B cell (primary cell): ENCODE data around the gene ST13. TPM values are rescaled to one million over a fixed set of nuclear protein-coding genes. Genes with fewer than 3 reads are reported as not detected.

ENCODE experiments used
- ATAC-seq: fragments of 200-7000 bp; cut with Tn5 transposase; one replicate; pipeline ENCODE4 v1.10.0; 2021; ENCODE audit warnings: low read depth, mild to moderate bottlenecking, moderate number of reproducible peaks, moderate library complexity
- CTCF ChIA-PET: fragments of 350-600 bp; sonication (Branson Sonifier 250); formaldehyde crosslinking; loops from one replicate; lab custom pipeline; 2021; ENCODE audit warnings: antibody characterized with exemption, inconsistent platforms; lab: Charles Lee
- POLR2A ChIA-PET: fragments of 350-600 bp; sonication (Branson Sonifier 250); formaldehyde crosslinking; loops from one replicate; lab custom pipeline; 2021; ENCODE audit warnings: antibody characterized with exemption; lab: Charles Lee
- DNase-seq: peaks from one replicate; pipeline ENCODE4 v3.0.0; 2013
- H2AFZ ChIP-seq: 2 replicates; pipeline ENCODE4 v1.6.1; 2012; ENCODE audit warnings: mild to moderate bottlenecking, low read depth, low read length; ENCODE audit not compliant: insufficient read depth, poor library complexity, severe bottlenecking
- H3K27ac ChIP-seq, 2 donors: 1 replicate in 1 of 2; 2 replicates in 1 of 2; pipeline ENCODE4 v1.5.1; 2012 to 2013; ENCODE audit warnings: low read length in 2 of 2, mild to moderate bottlenecking in 2 of 2, moderate library complexity in 1 of 2
- H3K27me3 ChIP-seq, 4 experiments: fragments of 200-600 bp in 1 of 4; sonication (generic) in 1 of 4; replicated peaks in 1 of 4; 1 replicate in 2 of 4; 2 replicates in 2 of 4; pipeline versions ENCODE4 v1.6.1 to v1.7.0; 2013 to 2016; ENCODE audit warnings: low read length in 3 of 4, mild to moderate bottlenecking in 2 of 4, mixed read lengths in 1 of 4, moderate library complexity in 1 of 4; ENCODE audit not compliant: insufficient read depth in 4 of 4, control insufficient read depth in 3 of 4; ENCODE audit errors: control extremely low read depth in 1 of 4
- H3K36me3 ChIP-seq, 2 experiments: replicated peaks in 1 of 2; 1 replicate in 1 of 2; 2 replicates in 1 of 2; pipeline versions ENCODE4 v1.6.1 to v1.7.1; 2013; ENCODE audit warnings: low read length in 1 of 2; ENCODE audit not compliant: insufficient read depth in 2 of 2, control insufficient read depth in 1 of 2; ENCODE audit errors: control extremely low read depth in 1 of 2, extremely low read depth in 1 of 2
- H3K4me1 ChIP-seq, 2 donors: fragments of 200-600 bp in 1 of 2; sonication (generic) in 1 of 2; 1 replicate in 1 of 2; 2 replicates in 1 of 2; pipeline versions ENCODE4 v1.5.1 to v1.6.1; 2013 to 2017; ENCODE audit warnings: low read length in 2 of 2; ENCODE audit not compliant: control insufficient read depth in 2 of 2, insufficient read depth in 2 of 2
- H3K4me2 ChIP-seq: replicated peaks from 2 replicates; pipeline ENCODE3; 2012; ENCODE audit warnings: mild to moderate bottlenecking, low read depth, low read length; ENCODE audit not compliant: poor library complexity, severe bottlenecking
- H3K4me3 ChIP-seq, 5 experiments: fragments of 200-600 bp in 1 of 5; sonication (generic) in 1 of 5; 1 replicate in 3 of 5; 2 replicates in 2 of 5; pipeline versions ENCODE4 v1.5.1 to v1.7.0; 2011 to 2016; ENCODE audit warnings: low read length in 4 of 5, mild to moderate bottlenecking in 4 of 5, low read depth in 2 of 5, control low read depth in 1 of 5, moderate library complexity in 1 of 5; ENCODE audit not compliant: insufficient read depth in 1 of 5; ENCODE audit errors: control extremely low read depth in 1 of 5, extremely low read depth in 1 of 5
- H3K79me2 ChIP-seq: fragments of 200-600 bp; sonication (generic); one replicate; pipeline ENCODE4 v1.6.0; 2016; ENCODE audit warnings: low read length; ENCODE audit not compliant: control insufficient read depth, insufficient read depth
- H3K9ac ChIP-seq: fragments of 200-600 bp; sonication (generic); 2 replicates; pipeline ENCODE4 v1.6.1; 2017; ENCODE audit warnings: mild to moderate bottlenecking, low read length, moderate library complexity
- H3K9me3 ChIP-seq, 3 donors: one replicate each; pipeline versions ENCODE4 v1.6.1 to v1.7.1; 2013; ENCODE audit warnings: low read length in 2 of 3; ENCODE audit not compliant: control insufficient read depth in 2 of 3, insufficient read depth in 1 of 3; ENCODE audit errors: control extremely low read depth in 1 of 3
- H4K20me1 ChIP-seq: 2 replicates; pipeline ENCODE4 v1.6.0; 2012; ENCODE audit warnings: mild to moderate bottlenecking, low read length; ENCODE audit not compliant: insufficient read depth, control insufficient read depth, poor library complexity, severe bottlenecking
- H3K27ac Mint-ChIP-seq: one replicate; pipeline ENCODE4 v1.8.0; 2021; ENCODE audit warnings: mixed read lengths
- H3K27me3 Mint-ChIP-seq: one replicate; pipeline ENCODE4 v1.8.0; 2021; ENCODE audit warnings: mixed read lengths
- H3K4me1 Mint-ChIP-seq: one replicate; pipeline ENCODE4 v1.8.0; 2021; ENCODE audit warnings: mixed read lengths
- H3K4me3 Mint-ChIP-seq: one replicate; pipeline ENCODE4 v1.8.0; 2021; ENCODE audit warnings: mixed read lengths
- H3K9me3 Mint-ChIP-seq: one replicate; pipeline ENCODE4 v1.8.0; 2022; ENCODE audit warnings: mixed read lengths; ENCODE audit not compliant: insufficient read depth
- CTCF ChIP-seq: fragments of 200-600 bp; IDR thresholded peaks from one replicate; pipeline ENCODE4 v1.8.0; 2022; ENCODE audit warnings: antibody characterized with exemption, mild to moderate bottlenecking
- EZH2 ChIP-seq: IDR thresholded peaks from 2 replicates; pipeline ENCODE4 v1.6.1; 2012; ENCODE audit warnings: borderline replicate concordance, low read depth, mild to moderate bottlenecking, moderate library complexity, low read length; ENCODE audit not compliant: insufficient read depth, poor library complexity, severe bottlenecking
- WGBS: methylation state at CpG from one replicate; pipeline ENCODE4 v1.1.5; 2013; ENCODE audit warnings: missing lambda C conversion rate; ENCODE audit not compliant: insufficient coverage; 5-methylcytosine and 5-hydroxymethylcytosine counted together
- intact Hi-C: fragments of 100-400 bp; cut with micrococcal nuclease; formaldehyde crosslinking; loops from one replicate; pipeline ENCODE4 v1.10.0; 2022
- polyA plus RNA-seq: library from polyadenylated mRNA; depleted of rRNA; stranded (reverse); fragments of >200 nt; gene quantifications from 2 replicates; pipeline ENCODE4 v1.2.3, GENCODE V29; 2012
- total RNA-seq, 2 donors: library from RNA; stranded (reverse); fragments of 120-200 nt in 1 of 2; gene quantifications; 1 replicate in 1 of 2; 2 replicates in 1 of 2; pipeline versions ENCODE4 v1.2.3 to v1.2.4, GENCODE V29; 2013 to 2022

Gene ST13
- total and polyA plus RNA-seq, 2 donors (not counting 1 experiment from before 2014, with no cell fraction given) = 44.6 to 187 TPM

GRCh38 chr22:40889116-40889515 is 32.7 kb upstream of the ST13 start:
- H3K9me3 ChIP-seq = no peaks in the 10 kb centered on the region
- POLR2A ChIA-PET = no interaction called here

GRCh38 chr22:40878922-40879321 is 22.5 kb upstream of the ST13 start:
- H3K9me3 ChIP-seq = no peaks in the 10 kb centered on the region
- no peaks in the 10 kb centered on the region for H4K20me1 ChIP-seq
- H3K9ac ChIP-seq = no peak overlapping the region
- H3K4me3 ChIP-seq = no peak overlapping the region
- DNase-seq (no peak), ATAC-seq (no peak)
- H3K27ac Mint-ChIP-seq = no peak overlapping the region
- H3K4me1 ChIP-seq = no peaks in the 10 kb centered on the region
- peaks cover 0 to 17% of the 10 kb centered on the region in 2 experiments for H3K36me3 ChIP-seq
- no CpG with 5 or more reads among the region's 2 CpGs for WGBS
- ChIA-PET CTCF (interaction anchor here (0.8 kb wide), 1 partner anchor 232 kb away, joined by 3 read pairs; no protein-coding TSS in a partner anchor), POLR2A (no interaction called here)
- no peaks in the 10 kb centered on the region for H3K9me3 Mint-ChIP-seq
- no peaks in the 10 kb centered on the region for H3K4me1 Mint-ChIP-seq
- no peak overlapping the region for H3K4me3 Mint-ChIP-seq
- H3K4me2 ChIP-seq = no peak overlapping the region
- no peak overlapping the region for H2AFZ ChIP-seq
- TF ChIP-seq CTCF (no peak), EZH2 (no peak)
- H3K27ac ChIP-seq = no peak overlapping the region
- intact Hi-C loops = no loop called here
- no peaks in the 10 kb centered on the region for H3K27me3 Mint-ChIP-seq
- no peaks in the 10 kb centered on the region for H3K27me3 ChIP-seq
- H3K79me2 ChIP-seq = no peaks in the 10 kb centered on the region

More at GRCh38 chr22:40889116-40889515, 32.7 kb upstream of the ST13 start:
- no peak overlapping the region for H3K4me3 ChIP-seq
- no peak overlapping the region for H2AFZ ChIP-seq
- CTCF ChIA-PET = interaction anchor here (0.5 to 1.6 kb wide), 2 partner anchors 10 to 1399 kb away, joined by 3 to 5 read pairs; no protein-coding TSS in a partner anchor
- intact Hi-C loops = no loop called here
- TF ChIP-seq CTCF (no peak), EZH2 (no peak)
- H3K79me2 ChIP-seq = no peaks in the 10 kb centered on the region
- Mint-ChIP-seq H3K4me1 (no peaks in the 10 kb centered on the region), H3K4me3 (no peak overlapping the region), H3K27me3 (no peaks in the 10 kb centered on the region), H3K27ac (no peak overlapping the region), H3K9me3 (no peaks in the 10 kb centered on the region)
- H4K20me1 ChIP-seq = no peaks in the 10 kb centered on the region
- peaks cover 0 to 30% of the 10 kb centered on the region in 2 experiments for H3K36me3 ChIP-seq
- ATAC-seq (no peak), DNase-seq (no peak)
- no peak overlapping the region for H3K9ac ChIP-seq
- H3K4me1 ChIP-seq = no peaks in the 10 kb centered on the region
- H3K4me2 ChIP-seq = no peak overlapping the region
- H3K27ac ChIP-seq = no peak overlapping the region
- no peaks in the 10 kb centered on the region for H3K27me3 ChIP-seq
